ENCODE measurements around the gene RIPK1.
A peak's percentile ranks its signal among the peaks of the same experiment; 100 is the strongest.

Gene RIPK1

GRCh38 chr6:3142536-3142935, 74.2 kb downstream of the RIPK1 start:
- no peaks in the 10 kb centered on the region for H3K9me3 ChIP-seq (ENCODE audit: severe bottlenecking)
- no peaks in the 10 kb centered on the region for H3K27me3 ChIP-seq (ENCODE audit: insufficient read depth, low read depth, severe bottlenecking)
- no peak for DNase-seq
- H3K27ac ChIP-seq, result no peak overlapping the region
- H3K36me3 ChIP-seq, result peaks cover 41% of the 10 kb centered on the region
- TF ChIP-seq, protein P1, sequence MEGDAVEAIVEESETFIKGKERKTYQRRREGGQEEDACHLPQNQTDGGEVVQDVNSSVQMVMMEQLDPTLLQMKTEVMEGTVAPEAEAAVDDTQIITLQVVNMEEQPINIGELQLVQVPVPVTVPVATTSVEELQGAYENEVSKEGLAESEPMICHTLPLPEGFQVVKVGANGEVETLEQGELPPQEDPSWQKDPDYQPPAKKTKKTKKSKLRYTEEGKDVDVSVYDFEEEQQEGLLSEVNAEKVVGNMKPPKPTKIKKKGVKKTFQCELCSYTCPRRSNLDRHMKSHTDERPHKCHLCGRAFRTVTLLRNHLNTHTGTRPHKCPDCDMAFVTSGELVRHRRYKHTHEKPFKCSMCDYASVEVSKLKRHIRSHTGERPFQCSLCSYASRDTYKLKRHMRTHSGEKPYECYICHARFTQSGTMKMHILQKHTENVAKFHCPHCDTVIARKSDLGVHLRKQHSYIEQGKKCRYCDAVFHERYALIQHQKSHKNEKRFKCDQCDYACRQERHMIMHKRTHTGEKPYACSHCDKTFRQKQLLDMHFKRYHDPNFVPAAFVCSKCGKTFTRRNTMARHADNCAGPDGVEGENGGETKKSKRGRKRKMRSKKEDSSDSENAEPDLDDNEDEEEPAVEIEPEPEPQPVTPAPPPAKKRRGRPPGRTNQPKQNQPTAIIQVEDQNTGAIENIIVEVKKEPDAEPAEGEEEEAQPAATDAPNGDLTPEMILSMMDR (IDR thresholded peaks at IDR 0.05; ENCODE audit: low read depth, low read length), result no peak
- H3K4me3 ChIP-seq (ENCODE audit: low read depth, low read length), result no peak overlapping the region

GRCh38 chr6:3143158-3143557, 74.9 kb downstream of the RIPK1 start:
- Histone ChIP-seq H3K36me3 (peaks cover 41% of the 10 kb centered on the region), H3K27ac (no peak overlapping the region), H3K27me3 (ENCODE audit: insufficient read depth, low read depth, severe bottlenecking) (no peaks in the 10 kb centered on the region), H3K9me3 (ENCODE audit: severe bottlenecking) (no peaks in the 10 kb centered on the region), H3K4me3 (ENCODE audit: low read depth, low read length) (no peak overlapping the region)
- TF ChIP-seq, protein P1 (IDR thresholded peaks at IDR 0.05; ENCODE audit: low read depth, low read length), result no peak
- no peak for DNase-seq

DNA sequence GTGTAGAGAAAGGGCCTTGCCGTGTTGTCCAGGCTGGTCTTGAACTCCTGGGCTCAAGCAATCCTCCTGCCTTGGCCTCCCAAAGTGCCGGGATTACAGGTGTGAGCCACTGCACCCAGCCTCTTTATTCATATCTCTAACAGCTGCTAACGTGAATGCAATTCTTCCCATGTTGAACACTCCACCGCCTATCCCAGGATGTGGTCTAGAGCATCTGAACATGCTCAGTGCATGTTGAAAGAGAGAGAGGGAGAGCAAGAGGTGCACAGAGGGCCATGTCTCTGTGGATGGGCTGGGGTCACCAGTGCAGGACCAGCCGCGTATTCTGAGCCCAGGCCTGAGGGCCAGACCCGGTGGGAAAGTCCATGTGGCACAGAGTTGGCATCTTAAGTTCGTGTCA, 76.3 kb downstream of the RIPK1 start:
- TF ChIP-seq, protein P1 (IDR thresholded peaks at IDR 0.05; ENCODE audit: low read depth, low read length), result no peak

GRCh38 chr6:3147914-3148757, 79.8 kb downstream of the RIPK1 start:
- H3K27ac ChIP-seq, result no peak overlapping the region
- H3K4me3 ChIP-seq (ENCODE audit: low read depth, low read length), result no peak overlapping the region
- TF ChIP-seq, protein P1 (IDR thresholded peaks at IDR 0.05; ENCODE audit: low read depth, low read length), result peak; percentile 50
- no peaks in the 10 kb centered on the region for H3K9me3 ChIP-seq (ENCODE audit: severe bottlenecking)
- H3K27me3 ChIP-seq (ENCODE audit: insufficient read depth, low read depth, severe bottlenecking), result no peaks in the 10 kb centered on the region
- no peak for DNase-seq
- H3K36me3 ChIP-seq, result peaks cover 19% of the 10 kb centered on the region

More for the DNA sequence above, 76.3 kb downstream of the RIPK1 start:
- peaks cover 35% of the 10 kb centered on the region for H3K36me3 ChIP-seq
- no peaks in the 10 kb centered on the region for H3K9me3 ChIP-seq (ENCODE audit: severe bottlenecking)
- H3K27ac ChIP-seq, result no peak overlapping the region
- no peak for DNase-seq
- H3K27me3 ChIP-seq (ENCODE audit: insufficient read depth, low read depth, severe bottlenecking), result no peaks in the 10 kb centered on the region
- no peak overlapping the region for H3K4me3 ChIP-seq (ENCODE audit: low read depth, low read length)

- no peaks in the 10 kb centered on the region for H3K9me3 ChIP-seq (ENCODE audit: severe bottlenecking)
- no peak overlapping the region for H3K27ac ChIP-seq
- TF ChIP-seq, protein P1 (IDR thresholded peaks at IDR 0.05; ENCODE audit: low read depth, low read length), result no peak
- no peak overlapping the region for H3K4me3 ChIP-seq (ENCODE audit: low read depth, low read length)
- H3K36me3 ChIP-seq, result peaks cover 31% of the 10 kb centered on the region
- H3K27me3 ChIP-seq (ENCODE audit: insufficient read depth, low read depth, severe bottlenecking), result no peaks in the 10 kb centered on the region
- peak; percentile 48 for DNase-seq
Observed at GRCh38 chr6:3151691-3152090, 83.4 kb downstream of the RIPK1 start.

Measured in WERI-Rb-1 (cell line).